Hippocampal formation (tissue), 2 donors: ENCODE measurements around the gene SLC38A4.
"Not testable (repeated sequence)": the region's sequence is repeated elsewhere in the genome, so short reads cannot be mapped to it uniquely, and the experiment has no call there.

Experiments
- DNase-seq, 2 donors: peaks; one replicate each; lab custom pipeline; 2025; lab: John Stamatoyannopoulos, UW

The SLC38A4 gene

GRCh38 chr12:46825591-46826414 is at the start of gene SLC38A4:
Gene SLC38A4, minus strand, starts transcription at chr12:46825997. Its CDS starts 32,926 bp downstream, at chr12:46793071.
- no peak for DNase-seq

- DNase-seq = no peak
These were observed 49.3 kb upstream of the SLC38A4 start for GRCh38 chr12:46875095-46875494.

GRCh38 chr12:46874642-46875041 is 48.8 kb upstream of the SLC38A4 start:
- DNase-seq = no peak

- no peak for DNase-seq
These were observed 46.3 kb upstream of the SLC38A4 start for GRCh38 chr12:46872135-46872534.

GRCh38 chr12:46865311-46865710 is 39.5 kb upstream of the SLC38A4 start:
- DNase-seq = no peak

- DNase-seq = no peak
These were observed 32.6 kb upstream of the SLC38A4 start for GRCh38 chr12:46858368-46858767.

GRCh38 chr12:46857486-46857885 is 31.7 kb upstream of the SLC38A4 start:
- no peak for DNase-seq

GRCh38 chr12:46855760-46856159 is 30.0 kb upstream of the SLC38A4 start:
- no peak for DNase-seq

- not testable (repeated sequence) for DNase-seq
These were observed 28.4 kb upstream of the SLC38A4 start for GRCh38 chr12:46854188-46854587.

- not testable (repeated sequence) for DNase-seq
These were observed 23.0 kb upstream of the SLC38A4 start for GRCh38 chr12:46848792-46849191.

GRCh38 chr12:46847001-46847400 is 21.2 kb upstream of the SLC38A4 start:
- no peak for DNase-seq

GRCh38 chr12:46843811-46844210 is 18.0 kb upstream of the SLC38A4 start:
- DNase-seq = no peak

GRCh38 chr12:46841891-46842290 is 16.1 kb upstream of the SLC38A4 start:
- DNase-seq = no peak

- no peak for DNase-seq
These were observed 14.2 kb upstream of the SLC38A4 start for GRCh38 chr12:46839964-46840363.

GRCh38 chr12:46839232-46839631 is 13.4 kb upstream of the SLC38A4 start:
- DNase-seq = no peak

GRCh38 chr12:46835785-46836184 is 10.0 kb upstream of the SLC38A4 start:
- no peak for DNase-seq

GRCh38 chr12:46832130-46832704 is 6.4 kb upstream of the SLC38A4 start:
- no peak for DNase-seq

- no peak for DNase-seq
These were observed 5.7 kb upstream of the SLC38A4 start for GRCh38 chr12:46831335-46832129.

GRCh38 chr12:46830731-46831334 is 5.0 kb upstream of the SLC38A4 start:
- DNase-seq = no peak

GRCh38 chr12:46824709-46825108 is 1.1 kb downstream of the SLC38A4 start:
- no peak for DNase-seq

GRCh38 chr12:46818642-46819041 is 7.2 kb downstream of the SLC38A4 start:
- DNase-seq = no peak

- no peak for DNase-seq
These were observed 10.0 kb downstream of the SLC38A4 start for GRCh38 chr12:46815809-46816208.
